Spleen (tissue), 7 donors: ENCODE results near the gene SEMA5B.

Experiments
- POLR2A ChIP-seq, 3 donors: fragments of 450-650 bp; IDR thresholded peaks; one replicate each; pipeline ENCODE4 v1.5.1; 2017; ENCODE audit warnings: antibody characterized with exemption in 3 of 3, mild to moderate bottlenecking in 1 of 3
- TF ChIP-seq, protein P1 (sequence below), 11 experiments: fragments of 200-600 bp in 7 of 11; fragments of 450-650 bp in 4 of 11; sonication (generic) in 4 of 11; IDR thresholded peaks in 8 of 11; conservative IDR thresholded peaks in 3 of 11; 1 replicate in 7 of 11; 2 replicates in 4 of 11; pipeline versions ENCODE4 v1.4.0 to v1.8.0; 2016 to 2021; ENCODE audit warnings: antibody characterized with exemption in 11 of 11, inconsistent platforms in 4 of 11, mild to moderate bottlenecking in 1 of 11
- donor health status: DM: no; HTN: no; CAD: no; lungs with moderate emphysema.
- donor health status: DM: no; HTN: no; CAD: no.
- donor health status: DM: no; HTN: no; CAD: no.

DNA sequence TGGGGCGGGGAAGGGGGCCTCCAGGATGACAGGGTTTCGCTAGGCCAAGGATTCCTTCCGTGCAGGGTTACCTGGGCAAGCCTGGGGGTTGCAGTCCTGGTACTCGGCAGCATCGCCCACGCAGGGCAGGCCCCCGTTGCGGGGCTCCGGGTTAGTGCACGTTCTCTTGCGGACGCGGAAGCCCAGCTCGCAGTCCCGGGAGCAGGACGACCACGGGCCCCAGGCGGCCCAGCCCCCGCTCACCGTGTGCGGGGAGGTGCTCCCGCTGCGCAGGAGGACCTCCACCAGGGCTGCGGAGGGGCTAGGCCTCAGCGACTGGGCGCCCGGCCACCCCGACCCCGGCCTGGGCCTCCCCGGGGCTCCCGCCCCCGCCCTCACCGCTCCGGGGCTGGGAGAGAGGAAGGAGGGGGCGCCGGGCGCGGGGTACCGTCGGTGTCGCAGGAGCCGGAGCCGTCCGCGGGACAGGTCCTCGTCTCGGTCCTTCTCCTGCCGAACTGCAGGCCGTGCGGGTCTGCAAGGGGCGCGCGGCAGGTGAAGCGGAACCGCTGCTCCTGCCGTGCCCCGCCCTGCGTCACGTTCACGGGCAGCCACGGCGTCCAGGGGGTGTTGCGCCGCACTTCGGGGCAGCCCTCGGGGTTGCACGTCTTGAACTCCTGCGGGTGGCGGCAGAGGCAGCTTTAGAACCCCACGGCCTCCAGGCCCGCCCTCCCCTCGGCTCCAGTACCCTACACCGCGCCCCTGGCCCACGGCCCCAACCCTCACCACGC, 114.6 kb downstream of the SEMA5B start:
- TF ChIP-seq, protein P1, sequence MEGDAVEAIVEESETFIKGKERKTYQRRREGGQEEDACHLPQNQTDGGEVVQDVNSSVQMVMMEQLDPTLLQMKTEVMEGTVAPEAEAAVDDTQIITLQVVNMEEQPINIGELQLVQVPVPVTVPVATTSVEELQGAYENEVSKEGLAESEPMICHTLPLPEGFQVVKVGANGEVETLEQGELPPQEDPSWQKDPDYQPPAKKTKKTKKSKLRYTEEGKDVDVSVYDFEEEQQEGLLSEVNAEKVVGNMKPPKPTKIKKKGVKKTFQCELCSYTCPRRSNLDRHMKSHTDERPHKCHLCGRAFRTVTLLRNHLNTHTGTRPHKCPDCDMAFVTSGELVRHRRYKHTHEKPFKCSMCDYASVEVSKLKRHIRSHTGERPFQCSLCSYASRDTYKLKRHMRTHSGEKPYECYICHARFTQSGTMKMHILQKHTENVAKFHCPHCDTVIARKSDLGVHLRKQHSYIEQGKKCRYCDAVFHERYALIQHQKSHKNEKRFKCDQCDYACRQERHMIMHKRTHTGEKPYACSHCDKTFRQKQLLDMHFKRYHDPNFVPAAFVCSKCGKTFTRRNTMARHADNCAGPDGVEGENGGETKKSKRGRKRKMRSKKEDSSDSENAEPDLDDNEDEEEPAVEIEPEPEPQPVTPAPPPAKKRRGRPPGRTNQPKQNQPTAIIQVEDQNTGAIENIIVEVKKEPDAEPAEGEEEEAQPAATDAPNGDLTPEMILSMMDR (IDR thresholded peaks at IDR 0.05 in 8 of 11, conservative IDR thresholded peaks at IDR 0.05 in 3 of 11) = no peak
- TF ChIP-seq POLR2A (IDR thresholded peaks at IDR 0.05) = no peak
